Measurements from ENCODE around the gene EMILIN1. TPM values are rescaled to one million over a fixed set of nuclear protein-coding genes. Genes with fewer than 3 reads are reported as not detected.
"Not testable (repeated sequence)": the region's sequence is repeated elsewhere in the genome, so short reads cannot be mapped to it uniquely, and the experiment has no call there.

Gene EMILIN1
- total RNA-seq, 1 donor from 2014 or later = 17.4 TPM

- intact Hi-C loops (cut with DNase I) = loop anchor here (5.0 kb wide), 1 partner anchor 175 kb away; the partner anchor contains the start of gene DNAJC5G
- DNase-seq (no peak), ATAC-seq (ENCODE audit: poor library complexity) (no peak)
Observed at GRCh38 chr2:27102329-27102728, 23.9 kb downstream of the EMILIN1 start.

- DNase-seq = no peak
- no peak for ATAC-seq (ENCODE audit: poor library complexity)
- intact Hi-C loops (cut with DNase I) = no loop called here
Observed at GRCh38 chr2:27105981-27106380, 27.6 kb downstream of the EMILIN1 start.

DNA sequence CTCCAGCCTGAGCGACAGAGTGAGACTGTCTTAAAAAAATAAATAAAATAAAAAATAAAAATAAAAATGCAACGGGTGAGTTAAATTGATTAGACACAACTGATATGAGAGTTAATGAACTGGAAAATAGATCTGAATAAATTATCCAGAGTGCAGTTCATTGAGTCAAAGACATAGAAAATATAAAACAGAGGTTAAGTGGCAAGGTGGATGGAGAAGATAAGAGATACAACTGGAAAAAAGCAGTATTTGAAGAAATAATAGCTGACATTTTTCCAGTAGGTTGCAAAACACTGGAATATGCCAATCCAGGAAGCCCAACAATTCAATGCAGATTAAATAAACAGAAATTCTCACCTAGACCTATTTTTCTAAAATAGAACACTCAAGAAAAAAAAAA lies 29.8 kb downstream of the EMILIN1 start:
- intact Hi-C loops (cut with DNase I) = no loop called here
- DNase-seq (no peak), ATAC-seq (ENCODE audit: poor library complexity) (no peak)

GRCh38 chr2:27109083-27109482 lies 30.7 kb downstream of the EMILIN1 start:
- intact Hi-C loops (cut with DNase I) = no loop called here
- ATAC-seq (ENCODE audit: poor library complexity) (no peak), DNase-seq (no peak)

- intact Hi-C loops (cut with DNase I) = not testable (repeated sequence)
Observed at GRCh38 chr2:27110603-27111352, 32.4 kb downstream of the EMILIN1 start.

GRCh38 chr2:27111392-27112078 lies 33.1 kb downstream of the EMILIN1 start:
- ATAC-seq (ENCODE audit: poor library complexity); DNase-seq; intact Hi-C loops (cut with DNase I): not testable (repeated sequence)

More at GRCh38 chr2:27110603-27111352, 32.4 kb downstream of the EMILIN1 start:
- DNase-seq; ATAC-seq (ENCODE audit: poor library complexity): not testable (repeated sequence)

GRCh38 chr2:27115519-27115918 lies 37.1 kb downstream of the EMILIN1 start:
- DNase-seq (no peak), ATAC-seq (ENCODE audit: poor library complexity) (no peak)
- intact Hi-C loops (cut with DNase I) = no loop called here

- DNase-seq (no peak), ATAC-seq (ENCODE audit: poor library complexity) (no peak)
- intact Hi-C loops (cut with DNase I) = no loop called here
Observed at GRCh38 chr2:27117995-27118524, 39.6 kb downstream of the EMILIN1 start.

GRCh38 chr2:27118525-27119329 lies 40.3 kb downstream of the EMILIN1 start, which contains the start of gene CGREF1:
Gene CGREF1, minus strand, starts transcription at chr2:27119128. Its CDS starts 14,762 bp downstream, at chr2:27104366.
- ATAC-seq (ENCODE audit: poor library complexity) = no peak
- DNase-seq = no peak
- intact Hi-C loops (cut with DNase I) = no loop called here

- DNase-seq; intact Hi-C loops (cut with DNase I): not testable (repeated sequence)
Observed at GRCh38 chr2:27119330-27119670, 40.9 kb downstream of the EMILIN1 start.

DNA sequence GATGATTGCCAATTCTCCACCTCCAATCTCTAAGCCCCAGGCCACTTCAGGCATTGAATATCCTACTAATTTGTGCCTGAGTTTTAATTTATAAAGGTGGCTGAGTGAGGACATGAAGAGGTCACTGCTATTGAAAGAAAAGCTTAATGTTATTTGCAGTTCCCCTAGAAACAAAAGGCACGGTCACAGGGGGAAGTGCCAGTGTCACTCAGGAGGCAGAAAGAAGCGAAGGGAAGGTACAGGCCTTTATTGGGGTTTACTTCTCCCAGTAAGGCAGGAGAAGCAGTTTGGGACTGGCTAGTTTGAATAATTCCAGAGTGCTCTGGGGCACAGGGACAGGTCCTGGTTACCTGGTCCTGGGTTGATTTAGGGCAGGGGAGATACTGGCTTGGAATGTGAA lies 43.5 kb downstream of the EMILIN1 start:
- intact Hi-C loops (cut with DNase I) = no loop called here
- no peak for DNase-seq
- no peak for ATAC-seq (ENCODE audit: poor library complexity)

More at GRCh38 chr2:27119330-27119670, 40.9 kb downstream of the EMILIN1 start:
- not testable (repeated sequence) for ATAC-seq (ENCODE audit: poor library complexity)

DNA sequence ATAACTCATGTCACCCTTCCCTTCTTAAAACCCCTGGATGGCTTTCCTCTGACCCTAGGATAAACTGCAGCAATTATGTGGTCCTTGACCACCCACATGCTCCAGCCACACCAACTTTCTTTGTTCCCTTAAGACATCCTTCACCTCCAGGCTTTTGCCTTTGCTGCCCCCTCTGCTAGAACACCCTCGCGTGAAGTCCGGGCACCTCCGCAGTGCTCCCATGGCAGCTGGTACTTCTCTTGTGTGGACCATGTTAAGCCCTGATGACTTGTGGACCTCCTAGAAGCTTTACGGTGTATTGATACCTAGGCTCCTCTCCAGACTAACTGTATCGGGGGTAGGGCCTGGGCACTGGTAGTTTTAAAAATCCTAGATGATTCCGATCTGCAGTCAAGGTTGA lies 44.4 kb downstream of the EMILIN1 start:
- DNase-seq (no peak), ATAC-seq (ENCODE audit: poor library complexity) (no peak)
- intact Hi-C loops (cut with DNase I) = no loop called here

- intact Hi-C loops (cut with DNase I) = no loop called here
- DNase-seq (peak; percentile 87), ATAC-seq (ENCODE audit: poor library complexity) (peak; percentile 94)
Observed at GRCh38 chr2:27123302-27124150, 45.1 kb downstream of the EMILIN1 start, which contains the start of gene ABHD1. Gene ABHD1, plus strand, starts transcription at chr2:27123815. Its CDS starts 134 bp downstream, at chr2:27123949.

- DNase-seq (no peak), ATAC-seq (ENCODE audit: poor library complexity) (no peak)
- intact Hi-C loops (cut with DNase I) = no loop called here
Observed at GRCh38 chr2:27125104-27125503, 46.7 kb downstream of the EMILIN1 start.

GRCh38 chr2:27126252-27126710 lies 47.9 kb downstream of the EMILIN1 start:
- intact Hi-C loops (cut with DNase I) = no loop called here
- ATAC-seq (ENCODE audit: poor library complexity) = peak; percentile 40
- DNase-seq = no peak

- intact Hi-C loops (cut with DNase I) = no loop called here
- ATAC-seq (ENCODE audit: poor library complexity) (no peak), DNase-seq (no peak)
Observed at GRCh38 chr2:27127883-27128667, 49.7 kb downstream of the EMILIN1 start.

Data from Right ventricle myocardium superior (tissue), 1 donor.